Esophagus squamous epithelium (tissue), 5 donors: Measurements from ENCODE around the gene CCDC134. TPM values are rescaled to one million over a fixed set of nuclear protein-coding genes. Genes with fewer than 3 reads are reported as not detected.

Experiments
- DNase-seq: peaks from one replicate; lab custom pipeline; 2025; lab: John Stamatoyannopoulos, UW
- H3K27ac ChIP-seq, 4 donors: fragments of 200-600 bp; sonication (generic); one replicate each; pipeline ENCODE4 v1.5.1; 2016 to 2019; ENCODE audit warnings: mild to moderate bottlenecking in 1 of 4
- H3K27me3 ChIP-seq, 4 donors: fragments of 200-600 bp; sonication (generic); 1 replicate in 3 of 4; 2 replicates in 1 of 4; pipeline versions ENCODE4 v1.5.1 to v1.6.0; 2017 to 2021; ENCODE audit warnings: antibody characterized with exemption in 1 of 4
- H3K36me3 ChIP-seq, 3 donors: fragments of 200-600 bp; sonication (generic); one replicate each; pipeline ENCODE4 v1.5.1; 2016 to 2019
- H3K4me1 ChIP-seq, 3 donors: fragments of 200-600 bp; sonication (generic); one replicate each; pipeline ENCODE4 v1.5.1; 2017 to 2019
- H3K4me3 ChIP-seq, 4 donors: fragments of 200-600 bp; sonication (generic); 1 replicate in 3 of 4; 2 replicates in 1 of 4; pipeline ENCODE4 v1.5.1; 2016 to 2019; ENCODE audit warnings: mild to moderate bottlenecking in 2 of 4, moderate library complexity in 1 of 4
- H3K9me3 ChIP-seq, 3 donors: fragments of 200-600 bp; sonication (generic); one replicate each; pipeline ENCODE4 v1.5.1; 2016 to 2019
- POLR2A ChIP-seq, 4 donors: fragments of 450-650 bp; IDR thresholded peaks; one replicate each; pipeline ENCODE4 v1.6.1; 2017; ENCODE audit warnings: antibody characterized with exemption in 4 of 4, mild to moderate bottlenecking in 4 of 4, moderate library complexity in 3 of 4
- WGBS, 2 donors: methylation state at CpG; one replicate each; pipeline ENCODE4 v1.1.5; 2018; 5-methylcytosine and 5-hydroxymethylcytosine counted together
- intact Hi-C: fragments of 100-400 bp; cut with DNase I; formaldehyde crosslinking; loops from one replicate; pipeline ENCODE4 v1.15.0; 2022
- total RNA-seq, 4 donors: library from RNA; depleted of rRNA; stranded (reverse); fragments of >200 nt; gene quantifications; one replicate each; pipeline ENCODE4 v1.1.0, GENCODE V29; 2016
- TF ChIP-seq, protein P1 (sequence below), 6 experiments: fragments of 450-650 bp in 4 of 6; fragments of 200-600 bp in 2 of 6; sonication (generic) in 2 of 6; IDR thresholded peaks; one replicate each; pipeline ENCODE4 v1.5.1; 2016 to 2019; ENCODE audit warnings: antibody characterized with exemption in 6 of 6, mild to moderate bottlenecking in 4 of 6, moderate library complexity in 4 of 6
- donor health status: DM: yes; HTN: yes; CAD: no.

The CCDC134 gene
- total RNA-seq, 4 donors from 2014 or later, result 5.1 to 9.0 (median 7.2) TPM

DNA sequence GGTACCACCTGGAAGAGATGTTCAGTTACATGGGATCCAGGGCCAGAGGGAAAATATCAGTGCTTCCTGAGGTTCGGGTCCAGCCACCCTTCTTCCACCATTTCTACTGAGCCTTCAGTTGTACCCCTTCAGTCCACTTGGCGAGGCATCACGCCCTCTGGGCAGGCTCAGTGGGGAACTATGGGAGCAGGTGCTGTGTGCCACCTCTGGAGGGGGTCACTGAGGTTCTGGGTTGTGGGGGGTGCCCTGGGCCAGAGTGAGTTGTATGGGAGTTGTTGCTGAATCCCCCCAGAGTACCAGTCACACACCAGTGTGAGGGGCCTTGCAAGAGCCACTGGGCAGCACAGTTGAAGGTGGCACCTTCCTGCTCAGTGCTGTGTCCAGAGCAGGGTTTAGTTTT is 29.7 kb downstream of the CCDC134 start:
- WGBS, 2 donors, result 90% methylated on average over 2 of the region's 3 CpGs; no CpG with 5 or more reads in 1 of the 2 donors
- no peak overlapping the region for H3K4me3 ChIP-seq
- TF ChIP-seq POLR2A (IDR thresholded peaks at IDR 0.05), result no peak
- TF ChIP-seq, protein P1, sequence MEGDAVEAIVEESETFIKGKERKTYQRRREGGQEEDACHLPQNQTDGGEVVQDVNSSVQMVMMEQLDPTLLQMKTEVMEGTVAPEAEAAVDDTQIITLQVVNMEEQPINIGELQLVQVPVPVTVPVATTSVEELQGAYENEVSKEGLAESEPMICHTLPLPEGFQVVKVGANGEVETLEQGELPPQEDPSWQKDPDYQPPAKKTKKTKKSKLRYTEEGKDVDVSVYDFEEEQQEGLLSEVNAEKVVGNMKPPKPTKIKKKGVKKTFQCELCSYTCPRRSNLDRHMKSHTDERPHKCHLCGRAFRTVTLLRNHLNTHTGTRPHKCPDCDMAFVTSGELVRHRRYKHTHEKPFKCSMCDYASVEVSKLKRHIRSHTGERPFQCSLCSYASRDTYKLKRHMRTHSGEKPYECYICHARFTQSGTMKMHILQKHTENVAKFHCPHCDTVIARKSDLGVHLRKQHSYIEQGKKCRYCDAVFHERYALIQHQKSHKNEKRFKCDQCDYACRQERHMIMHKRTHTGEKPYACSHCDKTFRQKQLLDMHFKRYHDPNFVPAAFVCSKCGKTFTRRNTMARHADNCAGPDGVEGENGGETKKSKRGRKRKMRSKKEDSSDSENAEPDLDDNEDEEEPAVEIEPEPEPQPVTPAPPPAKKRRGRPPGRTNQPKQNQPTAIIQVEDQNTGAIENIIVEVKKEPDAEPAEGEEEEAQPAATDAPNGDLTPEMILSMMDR (IDR thresholded peaks at IDR 0.05), result peak in 1 of 6 experiments; percentile 14
- H3K9me3 ChIP-seq, result no peaks in the 10 kb centered on the region
- H3K27me3 ChIP-seq, result no peaks in the 10 kb centered on the region
- H3K4me1 ChIP-seq, result peaks cover 12 to 68% (median 22%) of the 10 kb centered on the region in 3 donors
- DNase-seq, result no peak
- intact Hi-C loops, result no loop called here
- peak overlapping the region in 1 of 4 donors; percentile 1 for H3K27ac ChIP-seq
- peaks cover 0 to 11% (median 0%) of the 10 kb centered on the region in 3 donors for H3K36me3 ChIP-seq

DNA sequence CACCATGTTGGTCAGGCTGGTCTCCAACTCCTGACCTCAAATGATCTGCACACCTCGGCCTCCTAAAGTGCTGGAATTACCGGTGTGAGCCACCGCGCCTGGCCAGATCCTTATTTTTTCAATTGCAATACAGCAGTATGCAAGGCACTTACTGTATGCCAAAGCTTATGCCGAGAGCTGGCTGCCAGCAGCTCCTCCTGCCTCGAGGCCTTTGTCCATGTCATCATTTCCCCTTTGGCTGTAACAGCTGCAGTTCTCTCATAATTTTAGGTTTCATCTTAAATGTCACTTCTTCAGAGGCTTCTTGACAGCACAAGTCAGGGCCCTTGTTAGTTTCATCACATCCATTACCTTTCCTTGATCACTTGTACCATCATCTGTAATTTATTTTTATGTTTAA is 30.9 kb downstream of the CCDC134 start:
- peak overlapping the region in 3 of 4 donors; percentile 25 to 99 (median 99) for H3K27ac ChIP-seq
- H3K27me3 ChIP-seq, result no peaks in the 10 kb centered on the region
- DNase-seq, result no peak
- TF ChIP-seq POLR2A (IDR thresholded peaks at IDR 0.05), result no peak
- TF ChIP-seq, protein P1 (IDR thresholded peaks at IDR 0.05), result no peak
- no peaks in the 10 kb centered on the region for H3K9me3 ChIP-seq
- H3K36me3 ChIP-seq, result peaks cover 0 to 12% (median 0%) of the 10 kb centered on the region in 3 donors
- no peak overlapping the region for H3K4me3 ChIP-seq
- H3K4me1 ChIP-seq, result peaks cover 9 to 68% (median 28%) of the 10 kb centered on the region in 3 donors
- 32 to 65% methylated on average over 6 of the region's 6 CpGs for WGBS, 2 donors
- intact Hi-C loops, result no loop called here

DNA sequence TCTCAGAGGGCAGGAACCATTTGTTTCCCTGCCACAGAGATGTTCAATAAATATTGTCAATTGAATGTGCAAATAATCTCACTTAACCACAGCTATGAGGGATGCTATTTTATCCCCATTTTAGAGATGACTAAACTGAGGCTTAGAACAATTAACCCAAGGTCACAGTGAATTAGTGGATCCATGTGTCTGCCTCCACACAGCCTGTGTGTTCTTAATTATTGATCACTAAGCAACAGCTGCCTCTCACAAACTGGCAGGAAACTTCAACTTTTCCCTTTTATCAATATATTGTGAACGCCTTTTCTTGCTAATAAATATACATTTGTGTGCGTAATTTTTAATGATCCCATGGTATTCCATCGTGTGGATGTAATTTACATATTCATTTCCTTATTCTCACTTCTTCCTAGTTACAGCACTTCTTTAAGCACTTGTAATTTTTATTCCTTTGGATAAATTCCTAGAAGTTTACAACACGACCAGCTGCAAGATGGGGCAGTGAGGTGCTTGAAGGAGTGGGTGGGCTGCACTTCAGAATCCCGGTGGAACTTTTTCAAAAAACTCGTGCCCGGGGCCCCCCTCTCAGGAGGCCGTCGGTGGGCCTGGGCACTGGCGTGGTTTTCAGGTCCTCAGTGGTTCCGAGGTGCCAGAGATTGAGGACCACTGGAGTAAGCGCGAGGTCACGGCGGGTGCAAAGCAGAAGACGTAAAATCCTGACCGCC is 31.5 kb downstream of the CCDC134 start:
- Histone ChIP-seq H3K27me3 (no peaks in the 10 kb centered on the region), H3K36me3 (peaks cover 0 to 18% (median 0%) of the 10 kb centered on the region in 3 donors), H3K27ac (peak overlapping the region; percentile 98 to 99 (median 99)), H3K9me3 (no peaks in the 10 kb centered on the region), H3K4me3 (peak overlapping the region; percentile 78 to 96 (median 86)), H3K4me1 (peaks cover 4 to 68% (median 24%) of the 10 kb centered on the region in 3 donors)
- DNase-seq, result no peak
- intact Hi-C loops, result no loop called here
- TF ChIP-seq POLR2A (IDR thresholded peaks at IDR 0.05), result no peak
- TF ChIP-seq, protein P1 (IDR thresholded peaks at IDR 0.05), result no peak
- WGBS, 2 donors, result 19 to 28% methylated on average over 7 to 10 of the region's 17 CpGs

DNA sequence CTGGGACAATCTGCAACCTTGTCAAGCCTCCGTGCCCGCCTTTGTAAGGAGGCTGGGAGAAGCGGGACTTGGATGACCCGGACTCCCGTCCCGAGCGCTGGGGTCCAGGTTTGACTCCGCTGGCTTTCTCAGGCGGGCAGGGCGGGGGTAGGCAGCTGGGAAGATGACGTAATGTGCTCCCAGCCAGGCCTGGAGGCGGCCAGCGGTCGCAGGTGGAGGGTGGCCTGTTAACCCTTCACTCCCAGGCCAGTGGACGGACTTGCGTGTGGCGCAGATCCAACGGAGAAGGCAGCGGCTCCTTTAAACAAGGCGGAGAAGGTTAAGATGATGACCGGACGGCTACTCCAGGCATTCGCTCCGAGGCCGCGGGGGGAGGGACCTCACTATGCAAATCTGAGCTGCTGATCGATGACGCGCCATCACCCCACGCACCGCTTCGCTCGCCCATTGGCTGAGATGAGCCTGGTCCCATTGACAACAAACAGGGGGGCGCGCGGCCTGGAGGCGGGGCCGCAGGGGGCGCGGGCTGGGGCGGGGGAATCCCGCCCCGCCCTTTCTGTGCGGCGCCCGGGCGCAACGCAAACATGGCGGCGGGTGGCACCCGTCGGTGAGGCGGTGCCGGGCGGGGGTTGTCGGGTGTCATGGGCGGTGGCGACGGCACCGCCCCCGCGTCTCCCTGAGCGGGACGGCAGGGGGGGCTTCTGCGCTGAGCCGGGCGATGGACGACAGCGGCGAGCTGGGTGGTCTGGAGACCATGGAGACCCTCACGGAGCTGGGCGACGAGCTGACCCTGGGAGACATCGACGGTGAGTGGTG is 32.3 kb downstream of the CCDC134 start, which contains the start of gene SREBF2:
TSS of gene SREBF2 (plus strand) at position 553 of the 816 bp plus-strand sequence. CDS start at position 719, 166 bp downstream.
- TF ChIP-seq, protein P1 (IDR thresholded peaks at IDR 0.05), result peak in 2 of 6 experiments; percentile 12 to 23
- TF ChIP-seq POLR2A (IDR thresholded peaks at IDR 0.05), result peak in 3 of 4 donors; percentile 63 to 94 (median 88)
- no peaks in the 10 kb centered on the region for H3K9me3 ChIP-seq
- WGBS, 2 donors, result 0% methylated on average over 4 of the region's 75 CpGs; no CpG with 5 or more reads in 1 of the 2 donors
- intact Hi-C loops, result no loop called here
- H3K27ac ChIP-seq, result peak within 1 kb of the TSS; percentile 98 to 99 (median 99)
- peaks cover 4 to 70% (median 22%) of the 10 kb centered on the region in 3 donors for H3K4me1 ChIP-seq
- H3K27me3 ChIP-seq, result no peaks in the 10 kb centered on the region
- DNase-seq, result peak; percentile 99
- H3K36me3 ChIP-seq, result peaks cover 0 to 22% (median 0%) of the 10 kb centered on the region in 3 donors
- peak within 1 kb of the TSS; percentile 78 to 96 (median 86) for H3K4me3 ChIP-seq
